Measurements from ENCODE around the gene OSBPL3. TPM values are rescaled to one million over a fixed set of nuclear protein-coding genes. Genes with fewer than 3 reads are reported as not detected.
A peak's percentile ranks its signal among the peaks of the same experiment; 100 is the strongest.

OSBPL3 gene
- total and polyA plus RNA-seq, 2 donors from 2014 or later = 8.6 to 40.5 TPM

DNA sequence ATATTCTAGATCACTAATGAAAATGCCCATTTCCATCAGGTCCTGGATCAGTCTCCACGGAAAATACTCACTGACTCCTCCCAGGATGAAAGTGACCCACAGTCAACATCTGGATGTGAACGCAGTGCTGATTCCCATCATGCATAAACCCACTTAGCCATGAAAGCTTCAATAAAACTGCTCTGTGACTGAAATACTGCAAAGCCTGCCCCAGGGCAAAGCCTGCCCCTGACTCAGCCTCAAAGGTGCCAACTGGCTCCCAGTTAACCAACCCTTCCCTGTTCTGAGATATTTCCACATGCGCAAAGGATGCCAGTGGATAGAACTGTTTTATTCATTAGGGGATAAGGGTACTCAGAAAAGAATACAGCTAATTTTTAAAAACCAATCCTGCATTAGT is 24.0 kb downstream of the OSBPL3 start:
- Histone ChIP-seq H3K4me1 (ENCODE audit: control insufficient read depth in 2 of 3, insufficient read depth in 2 of 3, low read depth in 1 of 3, low read length in 3 of 3) (peaks cover 0 to 7% (median 0%) of the 10 kb centered on the region in 3 donors), H3K9ac (ENCODE audit: low read length in 3 of 3) (no peak overlapping the region), H3K27me3 (ENCODE audit: control insufficient read depth, insufficient read depth, low read length) (no peaks in the 10 kb centered on the region), H3K36me3 (ENCODE audit: control insufficient read depth in 2 of 3, insufficient read depth in 3 of 3, low read length in 3 of 3) (no peaks in the 10 kb centered on the region), H3K4me3 (ENCODE audit: low read length in 3 of 3) (no peak overlapping the region), H3K27ac (ENCODE audit: low read depth in 2 of 2, low read length in 2 of 2) (no peak overlapping the region), H3K9me3 (ENCODE audit: control insufficient read depth in 2 of 3, insufficient read depth in 1 of 3, low read length in 3 of 3) (no peaks in the 10 kb centered on the region)
- intact Hi-C loops (cut with DNase I) = no loop called here
- DNase-seq (peak in 3 of 5 donors; percentile 55 to 75 (median 68)), FAIRE-seq (no peak)
- TF ChIP-seq, protein P1, sequence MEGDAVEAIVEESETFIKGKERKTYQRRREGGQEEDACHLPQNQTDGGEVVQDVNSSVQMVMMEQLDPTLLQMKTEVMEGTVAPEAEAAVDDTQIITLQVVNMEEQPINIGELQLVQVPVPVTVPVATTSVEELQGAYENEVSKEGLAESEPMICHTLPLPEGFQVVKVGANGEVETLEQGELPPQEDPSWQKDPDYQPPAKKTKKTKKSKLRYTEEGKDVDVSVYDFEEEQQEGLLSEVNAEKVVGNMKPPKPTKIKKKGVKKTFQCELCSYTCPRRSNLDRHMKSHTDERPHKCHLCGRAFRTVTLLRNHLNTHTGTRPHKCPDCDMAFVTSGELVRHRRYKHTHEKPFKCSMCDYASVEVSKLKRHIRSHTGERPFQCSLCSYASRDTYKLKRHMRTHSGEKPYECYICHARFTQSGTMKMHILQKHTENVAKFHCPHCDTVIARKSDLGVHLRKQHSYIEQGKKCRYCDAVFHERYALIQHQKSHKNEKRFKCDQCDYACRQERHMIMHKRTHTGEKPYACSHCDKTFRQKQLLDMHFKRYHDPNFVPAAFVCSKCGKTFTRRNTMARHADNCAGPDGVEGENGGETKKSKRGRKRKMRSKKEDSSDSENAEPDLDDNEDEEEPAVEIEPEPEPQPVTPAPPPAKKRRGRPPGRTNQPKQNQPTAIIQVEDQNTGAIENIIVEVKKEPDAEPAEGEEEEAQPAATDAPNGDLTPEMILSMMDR (IDR thresholded peaks at IDR 0.05; ENCODE audit: borderline replicate concordance, extremely low read depth, insufficient read depth) = no peak

DNA sequence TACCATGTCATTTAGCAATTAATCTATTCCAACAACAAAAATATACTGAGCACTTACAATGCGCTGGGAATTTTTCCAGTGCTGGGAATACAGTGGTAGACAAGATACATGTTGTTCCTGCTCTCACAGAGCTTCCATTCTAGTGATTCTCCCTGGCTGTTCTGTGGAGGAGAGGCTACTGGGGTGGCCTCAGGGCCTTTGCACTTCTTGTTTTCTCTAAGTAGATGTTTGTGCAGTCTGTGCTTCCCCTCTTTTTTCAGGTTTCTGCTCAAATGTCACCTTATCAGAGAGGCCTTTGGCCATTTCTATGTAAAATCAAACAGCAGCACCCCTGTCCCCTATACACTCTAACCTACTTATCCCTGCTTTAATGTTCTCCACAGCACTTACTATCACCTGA is 24.7 kb downstream of the OSBPL3 start:
- Histone ChIP-seq H3K4me3 (ENCODE audit: low read length in 3 of 3) (no peak overlapping the region), H3K9me3 (ENCODE audit: control insufficient read depth in 2 of 3, insufficient read depth in 1 of 3, low read length in 3 of 3) (no peaks in the 10 kb centered on the region), H3K9ac (ENCODE audit: low read length in 3 of 3) (no peak overlapping the region), H3K36me3 (ENCODE audit: control insufficient read depth in 2 of 3, insufficient read depth in 3 of 3, low read length in 3 of 3) (no peaks in the 10 kb centered on the region), H3K27ac (ENCODE audit: low read depth in 2 of 2, low read length in 2 of 2) (no peak overlapping the region), H3K27me3 (ENCODE audit: control insufficient read depth, insufficient read depth, low read length) (no peaks in the 10 kb centered on the region), H3K4me1 (ENCODE audit: control insufficient read depth in 2 of 3, insufficient read depth in 2 of 3, low read depth in 1 of 3, low read length in 3 of 3) (peaks cover 0 to 7% (median 0%) of the 10 kb centered on the region in 3 donors)
- DNase-seq = no peak
- intact Hi-C loops (cut with DNase I) = no loop called here
- TF ChIP-seq, protein P1 (IDR thresholded peaks at IDR 0.05; ENCODE audit: borderline replicate concordance, extremely low read depth, insufficient read depth) = no peak
- no peak for FAIRE-seq

DNA sequence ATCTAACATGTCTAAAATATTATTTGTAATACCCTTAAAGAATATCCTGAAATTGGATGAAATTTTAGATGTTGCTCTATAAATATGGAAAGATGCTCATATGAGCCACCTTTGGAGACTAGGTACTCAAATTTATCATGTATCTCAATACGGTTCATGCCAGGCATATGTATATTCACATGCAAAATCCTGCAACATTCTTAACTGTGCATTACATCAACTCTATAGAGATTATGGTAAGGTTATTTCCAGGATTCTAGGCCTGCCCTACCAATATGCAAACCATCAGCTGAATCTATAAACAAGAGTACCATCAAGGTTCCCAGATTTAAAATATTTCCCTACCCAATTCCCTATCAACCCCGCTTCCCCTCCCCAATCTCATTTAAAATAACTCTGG is 27.5 kb downstream of the OSBPL3 start:
- Histone ChIP-seq H3K4me3 (ENCODE audit: low read length in 3 of 3) (no peak overlapping the region), H3K27ac (ENCODE audit: low read depth in 2 of 2, low read length in 2 of 2) (no peak overlapping the region), H3K4me1 (ENCODE audit: control insufficient read depth in 2 of 3, insufficient read depth in 2 of 3, low read depth in 1 of 3, low read length in 3 of 3) (peaks cover 0 to 3% (median 0%) of the 10 kb centered on the region in 3 donors), H3K36me3 (ENCODE audit: control insufficient read depth in 2 of 3, insufficient read depth in 3 of 3, low read length in 3 of 3) (no peaks in the 10 kb centered on the region), H3K9me3 (ENCODE audit: control insufficient read depth in 2 of 3, insufficient read depth in 1 of 3, low read length in 3 of 3) (no peaks in the 10 kb centered on the region), H3K9ac (ENCODE audit: low read length in 3 of 3) (no peak overlapping the region), H3K27me3 (ENCODE audit: control insufficient read depth, insufficient read depth, low read length) (no peaks in the 10 kb centered on the region)
- TF ChIP-seq, protein P1 (IDR thresholded peaks at IDR 0.05; ENCODE audit: borderline replicate concordance, extremely low read depth, insufficient read depth) = no peak
- DNase-seq (no peak), FAIRE-seq (no peak)
- intact Hi-C loops (cut with DNase I) = no loop called here

DNA sequence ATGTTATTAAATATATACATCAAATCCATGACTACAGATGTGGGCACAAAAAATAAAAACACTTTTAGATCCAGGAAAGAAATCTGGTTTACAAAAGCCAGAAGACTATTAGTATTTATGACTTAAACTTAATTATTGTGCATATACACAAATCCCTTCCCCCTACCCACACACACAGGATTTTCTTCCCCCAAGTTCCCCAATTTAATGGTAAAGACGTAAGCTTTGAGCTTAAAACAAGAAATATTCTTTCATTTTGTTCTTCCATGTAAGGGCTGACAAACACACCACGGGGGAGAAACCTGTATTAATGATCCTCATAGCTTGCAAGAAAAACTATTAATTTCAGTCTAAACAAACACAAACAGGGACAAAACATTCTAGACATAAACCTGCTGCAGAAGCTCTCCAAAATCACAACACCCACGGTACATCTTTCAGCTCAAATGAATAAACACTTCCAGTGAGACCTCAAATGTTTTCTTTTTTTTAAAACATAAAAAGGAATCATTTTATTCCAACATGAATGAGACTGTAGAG is 28.5 kb downstream of the OSBPL3 start:
- FAIRE-seq (no peak), DNase-seq (no peak)
- H3K9ac ChIP-seq (ENCODE audit: low read length in 3 of 3) = no peak overlapping the region
- H3K4me1 ChIP-seq (ENCODE audit: control insufficient read depth in 2 of 3, insufficient read depth in 2 of 3, low read depth in 1 of 3, low read length in 3 of 3) = peaks cover 0 to 3% (median 0%) of the 10 kb centered on the region in 3 donors
- H3K4me3 ChIP-seq (ENCODE audit: low read length in 3 of 3) = no peak overlapping the region
- no peak overlapping the region for H3K27ac ChIP-seq (ENCODE audit: low read depth in 2 of 2, low read length in 2 of 2)
- TF ChIP-seq, protein P1 (IDR thresholded peaks at IDR 0.05; ENCODE audit: borderline replicate concordance, extremely low read depth, insufficient read depth) = no peak
- intact Hi-C loops (cut with DNase I) = no loop called here
- H3K27me3 ChIP-seq (ENCODE audit: control insufficient read depth, insufficient read depth, low read length) = no peaks in the 10 kb centered on the region
- no peaks in the 10 kb centered on the region for H3K36me3 ChIP-seq (ENCODE audit: control insufficient read depth in 2 of 3, insufficient read depth in 3 of 3, low read length in 3 of 3)
- H3K9me3 ChIP-seq (ENCODE audit: control insufficient read depth in 2 of 3, insufficient read depth in 1 of 3, low read length in 3 of 3) = no peaks in the 10 kb centered on the region

Data from kidney (tissue), 14 donors.